Measurements from ENCODE around the gene TNMD.
"Not testable (repeated sequence)": the region's sequence is repeated elsewhere in the genome, so short reads cannot be mapped to it uniquely, and the experiment has no call there.

Gene TNMD

DNA sequence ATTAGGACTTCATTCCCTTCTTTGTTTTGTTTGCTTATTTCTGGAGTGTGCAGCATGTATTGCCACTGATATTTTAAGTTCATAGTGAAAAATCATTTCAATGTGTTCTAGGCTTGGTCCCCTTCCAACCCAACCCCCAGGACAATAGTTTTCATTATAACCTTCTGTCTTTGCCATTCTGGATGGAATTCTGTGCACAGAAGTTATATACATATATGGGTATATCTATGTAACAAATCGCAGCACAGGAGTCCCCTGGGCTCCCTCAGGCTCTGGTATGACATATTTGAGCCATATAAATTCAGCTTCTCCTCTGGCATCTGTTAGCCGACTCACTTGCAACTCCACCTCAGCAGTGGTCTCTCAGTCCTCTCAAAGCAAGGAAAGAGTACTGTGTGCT is at the start of gene TNMD:
TNMD (plus strand) TSS at position 326 of the 400 bp plus-strand sequence. CDS start 83 bp downstream, outside the sequence.
- no peak for DNase-seq

DNA sequence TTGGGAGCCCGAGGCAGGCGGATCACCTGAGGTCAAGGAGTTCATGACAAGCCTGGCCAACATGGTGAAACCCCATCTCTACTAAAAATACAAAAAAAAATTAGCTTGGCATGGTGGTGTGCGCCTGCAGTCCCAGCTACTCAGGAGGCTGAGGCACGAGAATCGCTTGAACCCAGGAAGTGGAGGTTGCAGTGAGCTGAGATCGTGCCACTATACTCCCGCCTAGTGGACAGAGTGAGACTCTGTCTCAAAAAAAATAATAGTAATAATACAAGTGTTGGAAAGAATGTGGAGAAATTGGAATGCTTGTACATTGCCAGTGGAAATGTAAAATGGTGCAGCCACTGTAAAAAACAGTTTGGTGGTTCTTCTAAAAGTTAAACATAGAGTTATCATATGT is 19.2 kb upstream of the TNMD start:
- DNase-seq: not testable (repeated sequence)

DNA sequence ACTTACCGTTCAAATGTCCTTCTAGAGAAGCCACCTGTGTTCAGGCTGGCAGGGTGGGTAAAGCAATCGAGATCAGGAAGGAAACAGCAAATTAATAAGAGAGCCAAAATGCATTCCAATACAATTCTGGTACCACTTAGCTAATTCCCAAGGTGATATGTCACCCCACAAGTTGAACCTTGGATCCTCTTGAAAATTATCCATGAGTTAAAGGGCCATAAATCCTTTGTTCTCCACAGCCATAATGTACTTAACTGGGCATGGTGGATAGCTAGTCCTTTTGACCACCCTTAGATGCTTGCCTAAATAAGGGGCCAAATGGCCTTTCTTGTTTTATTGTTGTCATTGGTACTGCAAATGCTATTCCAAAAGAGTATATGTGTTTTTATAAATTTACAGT is 2.0 kb downstream of the TNMD start:
- DNase-seq: no peak

DNA sequence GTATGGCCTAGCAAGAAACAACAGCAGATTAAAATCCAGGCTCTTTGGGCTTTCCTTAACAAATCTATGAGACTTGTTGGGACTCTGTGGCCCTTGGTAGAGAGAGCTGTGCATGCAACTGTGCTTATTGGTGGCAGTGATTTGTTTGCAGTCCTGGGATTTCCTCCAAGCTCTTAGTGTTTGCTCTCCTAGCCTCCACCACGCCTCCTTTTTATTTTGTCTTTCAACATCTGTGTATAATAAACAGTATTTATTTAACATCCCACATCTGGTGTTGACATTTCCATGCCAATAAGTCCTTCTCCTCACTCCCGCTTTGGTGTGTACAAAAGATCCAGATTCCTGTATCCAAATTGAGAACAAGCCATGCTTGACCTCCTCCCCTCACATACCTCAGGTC is 3.1 kb downstream of the TNMD start:
- no peak for DNase-seq

DNA sequence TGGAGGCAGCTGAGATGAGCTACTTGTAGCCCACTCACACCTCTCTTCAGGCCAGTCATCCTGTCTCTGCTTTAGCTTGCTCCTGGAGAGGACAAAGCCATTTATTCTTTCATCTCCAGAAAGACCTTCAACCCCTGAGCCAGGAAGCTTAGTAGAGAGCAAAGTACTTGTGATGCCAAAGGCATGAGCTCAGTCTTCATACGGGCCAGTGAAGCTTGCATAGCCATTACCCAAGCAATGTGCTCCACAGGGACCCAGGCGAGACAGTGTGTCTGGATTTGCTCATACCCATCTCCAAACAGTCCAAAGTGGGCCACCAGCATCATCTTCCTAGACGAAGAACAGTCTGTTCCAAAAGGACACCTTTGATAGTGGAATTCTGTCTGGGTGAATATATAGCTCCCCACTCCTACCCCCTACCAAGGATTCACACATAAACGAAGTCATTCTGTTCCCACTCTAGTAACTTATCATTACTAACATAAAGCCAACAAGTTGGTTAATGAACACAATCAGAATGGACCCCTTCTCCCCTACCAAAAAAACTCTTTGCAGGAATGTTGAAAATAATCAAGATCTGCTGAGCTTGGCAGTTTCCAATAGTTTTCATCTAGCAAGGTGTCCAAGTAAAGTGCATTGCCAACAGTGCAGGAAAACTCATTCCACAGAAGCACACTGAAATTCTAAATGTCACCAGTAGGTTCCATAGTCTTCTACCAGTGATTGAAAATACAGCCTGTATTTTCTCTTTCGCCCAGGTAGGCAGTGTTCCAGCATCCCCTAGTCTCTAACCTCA is 6.7 kb downstream of the TNMD start:
- DNase-seq: no peak

DNA sequence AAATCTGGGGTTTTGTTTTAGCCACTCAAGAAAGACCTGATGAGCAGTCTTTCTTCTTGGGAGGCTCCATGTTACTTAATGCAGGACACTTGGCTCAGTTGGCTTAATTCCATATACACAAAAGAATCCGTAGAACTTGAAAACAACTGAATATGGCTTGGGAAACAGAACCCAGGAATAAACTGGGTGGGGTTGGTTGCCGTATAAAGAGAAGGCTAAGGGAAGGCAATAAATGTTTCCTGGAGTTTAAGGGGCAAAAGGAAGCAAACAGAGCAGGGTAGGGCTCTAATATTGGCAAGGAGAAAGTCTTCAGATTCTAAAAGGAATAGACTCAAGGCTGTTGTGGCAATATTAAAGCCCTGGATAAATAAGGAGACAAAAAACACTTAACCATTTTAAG is 8.4 kb downstream of the TNMD start:
- no peak for DNase-seq

DNA sequence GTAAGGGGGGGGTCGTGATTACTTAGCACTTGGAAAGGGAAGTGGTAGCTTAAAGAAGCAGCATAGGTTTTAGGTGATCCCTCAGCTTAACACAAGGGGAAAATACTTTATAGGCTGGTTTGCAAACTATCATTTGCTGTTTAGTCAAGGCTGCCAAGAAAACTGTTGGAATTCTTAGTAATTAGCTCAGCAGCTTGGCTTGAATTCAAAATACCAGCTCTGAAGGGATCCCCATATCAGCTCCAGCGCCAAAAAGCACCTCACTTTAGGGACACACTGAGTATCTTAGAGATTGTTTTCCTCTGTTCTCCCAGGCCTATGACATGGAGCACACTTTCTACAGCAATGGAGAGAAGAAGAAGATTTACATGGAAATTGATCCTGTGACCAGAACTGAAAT is 8.8 kb downstream of the TNMD start:
- no peak for DNase-seq

DNA sequence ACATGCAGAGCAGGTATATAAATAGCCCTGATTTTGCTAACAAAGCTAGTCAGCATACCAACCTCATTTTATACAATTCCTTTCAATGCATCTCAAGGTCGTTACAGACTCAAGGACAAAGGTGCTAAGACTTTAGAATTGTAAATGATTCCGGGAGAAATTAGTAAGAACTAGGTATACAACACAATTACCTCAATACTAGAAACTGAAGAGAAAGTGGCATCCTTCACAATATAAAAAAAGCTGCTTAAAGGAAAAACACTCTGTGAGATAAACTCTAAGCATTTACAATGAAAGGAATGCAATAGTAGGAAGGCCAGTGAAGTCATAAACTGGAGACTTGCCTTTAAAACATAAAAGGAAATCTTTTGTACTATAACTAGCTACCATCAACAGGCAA is 11.9 kb downstream of the TNMD start:
- no peak for DNase-seq

DNA sequence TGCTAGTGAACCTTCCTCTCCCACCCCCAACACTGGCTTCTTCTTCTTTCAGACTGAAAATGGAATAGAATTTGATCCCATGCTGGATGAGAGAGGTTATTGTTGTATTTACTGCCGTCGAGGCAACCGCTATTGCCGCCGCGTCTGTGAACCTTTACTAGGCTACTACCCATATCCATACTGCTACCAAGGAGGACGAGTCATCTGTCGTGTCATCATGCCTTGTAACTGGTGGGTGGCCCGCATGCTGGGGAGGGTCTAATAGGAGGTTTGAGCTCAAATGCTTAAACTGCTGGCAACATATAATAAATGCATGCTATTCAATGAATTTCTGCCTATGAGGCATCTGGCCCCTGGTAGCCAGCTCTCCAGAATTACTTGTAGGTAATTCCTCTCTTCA is 14.7 kb downstream of the TNMD start:
- no peak for DNase-seq

DNA sequence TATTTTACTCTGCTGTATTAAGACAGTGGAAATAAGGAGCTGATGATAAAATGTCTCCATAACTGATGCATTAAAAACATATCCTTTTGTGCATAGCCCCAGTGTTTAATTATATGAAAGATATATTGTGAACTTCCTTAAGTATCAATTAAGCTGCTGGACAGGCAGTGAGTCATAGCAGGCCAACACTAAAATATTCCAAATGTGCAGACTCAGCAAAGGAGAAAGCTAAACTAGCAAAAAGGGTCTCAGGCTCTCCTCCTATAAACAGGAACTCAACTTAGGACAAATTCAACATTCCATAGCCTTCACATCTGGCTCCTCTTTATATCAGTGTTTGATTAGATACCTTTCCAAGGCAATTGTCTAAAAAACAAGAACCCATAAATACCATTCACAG is 15.6 kb downstream of the TNMD start:
- DNase-seq: no peak

DNA sequence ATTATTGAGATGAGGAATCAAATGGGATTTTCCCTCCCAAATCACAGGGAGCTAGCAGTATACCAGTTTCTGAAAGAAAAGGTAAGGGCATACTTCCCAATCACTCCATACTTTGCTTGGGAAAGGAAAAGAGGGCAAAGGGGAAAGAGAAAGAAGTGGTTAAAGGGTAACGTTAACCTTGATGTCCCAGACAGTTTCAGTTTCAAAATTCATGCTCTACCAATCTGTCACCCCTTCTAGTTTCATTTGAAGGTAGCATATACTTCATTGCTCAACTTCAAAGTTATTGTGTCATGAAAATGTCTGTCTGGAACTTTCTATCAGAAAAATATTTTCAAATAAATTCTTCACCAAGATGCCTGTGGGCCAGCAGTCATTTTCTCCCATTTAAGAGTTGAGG is 16.0 kb downstream of the TNMD start:
- no peak for DNase-seq

DNA sequence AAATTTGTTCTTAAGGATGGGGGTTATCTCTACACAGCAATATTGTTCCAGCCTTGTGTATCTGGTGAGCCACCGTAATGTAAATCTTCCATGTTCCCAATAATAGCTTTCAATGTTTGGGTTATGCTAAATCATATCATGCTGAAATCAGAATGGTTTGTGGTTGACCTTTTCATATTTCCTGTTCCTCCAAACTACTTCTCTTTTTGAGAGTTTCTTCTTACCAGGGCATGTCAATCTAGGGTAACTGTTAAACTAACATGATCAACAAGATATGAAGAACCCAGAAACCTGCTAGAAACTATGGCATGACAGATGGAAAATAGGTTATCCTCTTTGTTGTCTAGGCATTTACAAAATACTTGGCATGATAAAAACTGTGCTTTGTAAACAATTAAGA is 22.0 kb downstream of the TNMD start:
- DNase-seq: no peak

DNA sequence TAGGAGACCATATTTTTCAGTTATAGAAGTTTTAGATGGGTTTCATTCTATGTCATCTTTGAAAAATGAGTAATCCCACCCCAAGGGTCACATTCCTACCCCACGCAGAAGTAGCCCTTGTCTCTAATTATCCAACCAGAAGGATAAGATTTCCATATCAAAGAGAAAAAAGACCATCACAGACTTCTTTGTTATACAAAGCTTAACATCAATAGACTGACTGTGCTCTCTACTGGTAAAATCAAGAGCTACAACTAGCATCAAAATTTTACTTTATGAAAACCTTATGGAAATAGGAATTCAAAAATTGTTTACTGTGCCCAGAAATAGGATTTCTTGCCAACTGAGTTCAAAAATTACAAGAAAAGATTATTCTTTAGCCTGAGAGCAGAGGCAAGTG is 24.9 kb downstream of the TNMD start:
- no peak for DNase-seq

DNA sequence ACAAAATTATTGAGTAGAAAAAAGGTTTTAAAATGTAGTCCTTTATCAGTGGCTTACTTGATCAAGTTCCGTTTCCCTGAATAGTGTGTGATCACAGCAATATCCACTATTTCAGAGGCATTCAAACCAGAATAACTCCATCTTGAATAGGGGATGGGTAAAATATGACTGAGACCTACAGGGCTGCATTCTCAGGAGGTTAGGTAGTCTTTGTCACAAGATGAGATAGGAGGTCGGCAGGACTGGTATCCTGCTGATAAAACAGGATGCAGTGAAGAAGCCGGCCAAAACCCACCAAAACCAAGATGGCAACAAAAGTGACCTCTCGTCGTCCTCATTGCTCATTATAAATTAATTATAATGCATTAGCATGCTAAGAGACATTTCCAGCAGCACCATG is 27.2 kb downstream of the TNMD start:
- no peak for DNase-seq

DNA sequence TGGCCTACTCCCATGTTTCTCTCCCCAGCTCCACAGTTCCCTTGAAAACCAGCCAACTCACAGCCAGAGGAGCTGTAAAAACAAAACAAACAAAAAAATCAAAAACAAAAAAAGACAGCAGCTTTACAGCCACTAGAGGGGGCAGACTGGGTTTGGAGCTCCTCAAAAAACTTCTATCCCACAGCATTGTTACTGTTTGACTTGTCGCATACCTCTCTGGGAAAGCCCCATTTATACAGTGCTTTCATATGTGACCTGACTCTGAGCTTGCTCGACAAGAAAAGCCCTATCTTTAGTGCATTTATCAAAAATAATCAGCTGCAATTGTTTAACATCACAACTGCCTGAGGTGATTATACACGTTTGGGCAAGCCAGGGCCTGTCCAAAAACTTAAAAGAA is 30.3 kb downstream of the TNMD start:
- DNase-seq: no peak

DNA sequence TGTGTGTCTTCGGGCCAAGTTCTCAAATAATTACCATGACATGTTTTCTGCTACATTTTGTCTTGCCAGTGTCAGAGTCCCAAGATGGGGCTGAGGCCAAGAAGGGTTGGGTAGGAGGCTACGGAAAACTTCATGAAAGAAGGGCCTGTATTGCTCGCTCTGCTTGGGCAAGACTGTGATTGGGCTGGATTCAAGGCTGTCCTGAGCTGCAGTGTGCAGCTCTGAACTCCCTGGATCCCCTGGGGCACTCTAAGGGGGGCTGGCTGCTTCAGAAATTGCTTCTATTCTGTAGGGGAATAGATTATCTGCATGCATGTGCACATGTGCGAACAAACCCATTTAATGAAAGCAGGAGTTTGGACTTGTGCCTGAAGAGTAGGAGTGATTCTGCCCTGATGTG is 38.3 kb downstream of the TNMD start:
- no peak for DNase-seq

DNA sequence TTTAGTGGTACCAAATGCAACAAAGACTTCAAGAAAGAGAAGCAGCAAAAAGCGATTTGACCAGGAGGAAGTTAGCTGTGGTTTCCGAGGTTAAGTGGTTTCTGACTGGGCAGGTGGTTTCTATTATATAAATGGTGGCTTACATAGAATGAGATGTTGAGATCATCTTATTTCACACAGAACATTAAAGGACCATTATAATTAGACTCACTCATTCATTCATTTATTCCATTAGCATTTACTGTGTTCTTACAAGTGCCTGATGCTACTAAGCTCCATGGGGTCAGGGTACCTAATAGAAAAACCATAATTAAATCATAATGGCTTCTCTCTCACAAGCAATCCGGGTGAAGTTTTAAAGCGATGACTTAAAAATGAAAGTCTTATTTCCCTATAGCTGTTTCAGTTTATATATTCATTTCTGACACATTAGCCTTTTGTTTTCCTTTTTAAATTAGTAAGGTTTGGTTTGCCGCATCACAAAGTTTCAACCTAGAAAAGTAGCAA is 41.3 kb downstream of the TNMD start:
- no peak for DNase-seq

DNA sequence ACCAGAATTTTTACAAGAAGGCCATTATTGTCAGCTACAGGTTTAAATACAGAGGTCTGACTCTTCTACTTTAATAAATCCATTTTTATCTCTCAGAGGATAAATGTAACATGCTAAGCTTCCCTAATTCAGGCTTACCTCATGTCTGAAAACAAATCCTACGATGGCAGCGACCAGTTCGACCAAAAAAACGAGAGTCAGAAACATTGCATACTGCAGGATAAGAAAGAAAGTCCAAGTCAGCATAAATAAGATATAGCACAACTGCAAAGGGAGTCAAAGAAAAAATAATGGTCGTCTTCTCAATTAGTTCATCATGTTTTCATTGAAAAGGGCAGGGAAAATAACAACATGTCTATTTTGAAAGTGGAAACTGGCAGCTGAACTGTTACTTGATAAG is 50.3 kb downstream of the TNMD start:
- DNase-seq: no peak

DNA sequence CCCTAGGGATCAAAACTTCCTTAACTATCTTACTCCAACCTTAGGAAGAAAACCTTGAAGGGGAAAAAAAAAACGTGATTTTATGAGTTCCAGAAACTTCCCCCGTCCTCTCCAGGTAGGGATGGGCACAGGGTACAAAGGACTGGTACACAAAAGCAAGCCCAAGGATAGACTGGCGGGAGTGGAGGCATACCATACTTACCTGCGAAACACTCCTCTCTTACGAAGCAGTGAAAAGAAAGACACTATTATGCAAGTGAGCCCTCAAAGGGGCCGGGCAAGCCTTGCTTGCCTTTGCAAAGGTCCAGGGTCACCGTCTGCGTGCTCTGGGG is 51.2 kb downstream of the TNMD start:
- DNase-seq: no peak

DNA sequence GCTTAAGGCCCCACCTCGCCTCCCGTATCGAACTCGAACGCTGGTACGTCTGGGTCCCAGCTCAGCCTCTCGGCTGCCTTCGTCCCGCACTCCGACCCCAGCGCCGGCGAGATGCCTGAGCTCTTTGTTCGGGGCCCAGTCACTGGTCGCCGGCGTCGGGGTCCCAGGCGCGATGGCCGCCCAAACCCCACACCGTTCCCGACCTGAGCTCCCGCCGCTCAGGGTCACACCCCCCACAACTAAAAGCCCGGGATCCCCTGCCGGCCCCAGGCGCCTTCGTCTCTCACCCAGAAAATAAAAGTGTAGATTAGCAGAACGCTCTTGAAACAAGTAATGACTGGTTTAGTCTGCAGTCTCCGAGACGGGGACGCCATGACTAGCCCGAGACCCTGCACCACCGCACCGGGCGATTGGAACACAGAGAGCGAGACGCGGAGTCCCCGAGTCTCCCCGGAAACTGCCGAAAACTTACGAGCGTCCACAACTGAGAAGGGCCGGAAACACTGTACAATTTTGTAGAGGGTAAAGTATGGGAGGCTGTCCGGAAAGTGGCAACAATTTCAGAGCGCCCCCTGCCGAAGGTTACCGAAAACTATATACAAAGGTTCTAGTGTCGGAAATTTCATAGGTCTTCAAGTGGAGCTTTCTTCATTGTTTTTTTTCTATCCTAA is 51.7 kb downstream of the TNMD start, which contains the start of gene TSPAN6:
TSPAN6 (minus strand) TSS at position 486 of the 671 bp plus-strand sequence; CDS start at position 374, 112 bp downstream.
- peak; percentile 70 for DNase-seq

DNA sequence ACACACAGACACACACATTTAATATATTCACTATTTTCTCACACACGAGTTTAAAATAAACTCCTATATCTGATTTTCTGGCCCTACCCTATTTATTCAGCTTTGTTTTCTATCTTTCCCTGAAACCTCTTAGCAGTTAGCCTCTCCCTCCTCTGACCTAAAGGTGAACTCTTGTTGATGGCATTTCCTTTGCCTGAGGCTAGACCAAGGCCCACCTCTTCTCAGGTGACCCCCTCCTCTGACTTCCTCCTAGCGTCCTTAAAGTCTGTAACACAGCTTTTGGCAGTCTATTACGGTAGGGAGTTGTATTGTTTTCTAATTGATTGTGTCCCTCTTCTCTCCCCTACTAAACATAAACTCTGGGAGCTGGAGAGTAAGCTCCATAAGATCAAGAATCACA is 57.6 kb downstream of the TNMD start:
- DNase-seq: no peak

DNA sequence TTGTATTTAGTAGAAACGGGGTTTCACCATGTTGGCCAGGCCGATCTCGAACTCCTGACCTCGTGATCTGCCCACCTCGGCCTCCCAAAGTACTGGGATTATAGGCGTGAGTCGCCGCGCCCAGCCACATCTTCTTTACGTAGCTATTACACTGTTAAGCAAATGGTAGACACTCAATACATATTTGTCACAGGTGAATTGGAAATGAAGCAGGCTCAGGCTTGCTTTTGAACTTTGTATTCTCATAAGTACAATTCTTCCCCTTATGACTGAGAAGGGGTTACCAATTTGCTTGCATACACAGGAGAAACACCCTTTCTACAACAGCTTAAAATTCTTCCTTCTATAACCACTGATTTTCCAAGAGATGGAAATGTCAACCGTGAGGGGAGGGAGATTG is 58.5 kb downstream of the TNMD start:
- no peak for DNase-seq

DNA sequence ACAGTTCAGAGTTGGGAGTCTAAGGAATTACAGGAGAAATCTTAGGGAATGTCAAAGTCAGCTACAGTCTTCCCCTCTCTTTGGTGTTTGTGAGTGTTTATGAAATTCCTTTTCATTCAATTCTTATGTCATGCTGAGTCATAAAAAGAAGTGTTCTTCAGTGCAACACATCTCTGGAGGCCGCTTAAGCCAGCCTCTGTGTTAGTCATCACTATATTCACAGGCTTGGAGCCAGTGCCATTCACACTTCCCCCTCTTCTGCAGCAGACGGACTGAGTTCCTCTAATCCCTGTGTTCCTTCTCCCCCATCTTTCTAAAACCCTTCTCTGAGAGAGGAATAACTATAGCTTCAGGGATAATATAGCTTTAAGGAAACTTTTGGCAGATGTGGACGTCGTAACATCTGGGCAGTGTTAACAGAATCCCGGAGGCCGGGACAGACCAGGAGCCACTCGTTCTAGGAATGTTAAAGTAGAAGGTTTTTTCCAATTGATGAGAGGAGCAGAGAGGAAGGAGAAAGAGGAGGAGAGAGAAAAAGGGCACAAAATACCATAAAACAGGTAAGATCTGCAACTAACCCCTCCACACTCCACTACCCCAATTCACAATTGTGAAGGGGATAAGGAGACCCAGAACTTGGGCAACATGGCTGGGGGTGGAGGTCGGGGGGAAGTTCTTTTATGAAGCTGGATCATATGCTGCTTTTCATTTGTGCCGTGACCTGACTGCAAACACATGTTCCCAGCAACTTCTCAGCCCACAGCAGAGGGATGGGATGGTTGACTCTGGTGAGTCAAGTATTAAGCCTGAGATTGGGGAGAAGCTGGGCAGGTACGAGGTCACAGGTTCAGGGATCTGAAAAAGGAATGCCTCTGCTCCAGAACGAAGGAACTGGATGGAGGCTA is 59.5 kb downstream of the TNMD start, which contains the start of gene SRPX2:
SRPX2 (plus strand) TSS at position 244 of the 905 bp plus-strand sequence. CDS start 2,124 bp downstream, outside the sequence.
- DNase-seq: no peak
